HG03095 (cell line): ENCODE measurements around the gene EXOSC2.

Experiments
- ATAC-seq: cut with Tn5 transposase; IDR thresholded peaks from one replicate; pipeline ENCODE4 v1.9.1; 2021; ENCODE audit warnings: moderate library complexity; ENCODE audit not compliant: unreplicated experiment

Gene EXOSC2

DNA sequence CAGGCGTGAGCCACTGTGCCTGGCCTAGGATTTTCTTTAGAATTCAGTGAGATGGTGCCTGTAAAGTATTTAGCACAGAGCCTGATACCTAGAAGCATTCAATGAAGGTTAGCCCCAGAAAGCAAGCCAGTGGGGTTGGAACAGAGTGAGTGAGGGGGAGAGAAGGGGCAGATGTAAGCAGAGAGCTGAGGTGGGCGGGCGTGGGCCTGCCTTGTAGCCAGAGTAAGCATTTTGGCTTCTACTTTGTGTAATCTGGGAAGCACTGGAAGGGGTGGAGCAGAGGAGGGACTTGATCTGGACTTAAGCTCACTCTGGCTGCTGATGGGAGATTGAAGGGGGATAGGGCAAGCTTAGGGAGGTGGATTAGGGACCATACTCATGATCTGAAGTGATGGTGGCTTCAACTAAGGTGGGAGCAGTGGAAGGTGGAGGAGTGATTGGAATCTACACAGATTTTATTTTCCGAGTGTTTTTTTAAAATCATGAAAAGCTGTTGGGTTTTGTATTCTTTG is 2.6 kb downstream of the EXOSC2 start:
- no peak for ATAC-seq

- no peak for ATAC-seq
These were observed 3.4 kb downstream of the EXOSC2 start for GRCh38 chr9:130696996-130697395.

- ATAC-seq = no peak
These were observed 4.9 kb downstream of the EXOSC2 start for GRCh38 chr9:130698514-130698913.

DNA sequence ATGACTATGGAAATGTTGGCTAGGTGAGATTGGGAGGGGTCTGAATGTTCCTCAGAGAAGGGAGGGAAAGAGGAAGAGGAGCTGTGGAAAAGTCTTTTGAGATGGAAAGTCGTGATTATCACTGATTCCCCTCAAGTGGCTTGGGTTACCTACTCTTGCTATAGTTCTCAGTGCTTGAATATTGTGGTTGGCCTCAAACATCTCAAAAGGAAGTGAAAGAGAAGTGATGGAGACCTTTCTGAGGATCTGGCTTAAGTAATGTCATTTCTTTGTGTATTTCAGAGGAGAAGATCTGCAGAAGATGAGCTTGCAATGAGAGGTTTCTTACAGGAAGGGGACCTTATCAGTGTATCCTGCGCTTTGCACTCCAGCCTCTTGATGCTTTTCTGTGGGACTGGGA is 5.5 kb downstream of the EXOSC2 start:
- no peak for ATAC-seq

DNA sequence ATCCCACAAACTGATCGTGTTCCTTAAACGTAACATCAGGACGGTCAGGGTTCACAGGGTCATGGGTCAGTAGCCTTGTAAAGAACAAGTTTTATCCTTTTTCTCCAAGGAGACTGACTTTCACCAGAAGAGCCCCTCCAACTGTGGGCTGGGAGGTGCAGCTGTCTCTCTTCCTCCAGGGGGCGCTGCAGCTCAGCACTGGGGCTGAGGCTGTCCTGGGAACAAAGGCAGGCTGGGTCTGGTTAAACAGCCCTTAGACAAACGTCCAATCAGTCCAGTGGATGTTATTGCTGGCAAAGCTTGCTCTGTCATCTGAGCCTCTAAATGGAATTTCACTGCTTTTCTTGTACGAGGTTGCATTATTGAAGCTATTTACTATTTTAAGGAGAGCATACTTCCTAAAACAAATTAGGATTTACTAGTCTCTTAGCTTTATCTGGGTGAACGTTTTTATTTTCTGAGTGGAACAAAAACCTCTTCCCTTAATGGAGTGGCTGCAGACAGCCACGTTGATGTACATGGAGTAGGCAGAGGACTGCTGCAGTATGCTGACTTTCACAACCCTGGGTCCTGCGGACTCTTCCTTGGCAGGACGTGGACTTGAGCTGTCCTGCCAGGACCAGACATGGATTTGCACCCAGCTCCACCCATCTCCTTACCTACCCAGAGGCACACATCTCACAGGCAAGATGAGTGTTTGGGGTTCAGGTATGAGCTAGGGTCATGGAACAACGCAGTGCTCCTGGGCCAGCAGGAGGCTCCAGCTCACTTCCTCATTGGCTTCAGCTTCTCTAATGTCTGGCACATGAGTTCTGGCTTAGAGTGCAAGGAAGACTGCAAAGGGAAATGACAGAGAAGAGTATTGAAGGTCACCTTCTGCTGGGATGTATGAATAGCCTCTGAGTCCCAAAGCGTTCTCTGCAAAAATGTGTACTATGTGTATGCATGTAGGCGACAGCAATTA is 7.8 kb downstream of the EXOSC2 start:
- ATAC-seq = no peak

DNA sequence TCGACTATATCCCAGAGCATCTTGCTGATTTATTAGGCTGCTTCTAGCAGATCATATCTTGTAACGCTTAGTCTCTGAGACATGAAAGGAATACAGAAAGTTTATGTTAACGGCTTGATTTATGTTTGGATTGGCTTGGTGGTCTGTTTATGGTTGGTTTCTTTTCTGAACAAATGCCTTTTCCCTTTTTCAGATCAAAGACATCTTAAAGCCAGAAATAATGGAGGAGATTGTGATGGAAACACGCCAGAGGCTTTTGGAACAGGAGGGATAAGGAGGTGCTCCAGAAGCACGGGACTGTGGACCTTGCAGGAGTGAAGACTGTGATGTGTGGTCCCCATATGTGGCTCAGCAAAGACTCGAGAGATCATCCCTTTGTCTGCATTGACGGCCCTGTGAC is 9.9 kb downstream of the EXOSC2 start:
- ATAC-seq = no peak

- ATAC-seq = no peak
These were observed 13.8 kb downstream of the EXOSC2 start for GRCh38 chr9:130707225-130707976.

- no peak for ATAC-seq
These were observed 17.3 kb downstream of the EXOSC2 start for GRCh38 chr9:130710822-130711352.

- no peak for ATAC-seq
These were observed 17.9 kb downstream of the EXOSC2 start for GRCh38 chr9:130711469-130711868.

- ATAC-seq = peak; percentile 92
These were observed 19.1 kb downstream of the EXOSC2 start for GRCh38 chr9:130712564-130713285.

DNA sequence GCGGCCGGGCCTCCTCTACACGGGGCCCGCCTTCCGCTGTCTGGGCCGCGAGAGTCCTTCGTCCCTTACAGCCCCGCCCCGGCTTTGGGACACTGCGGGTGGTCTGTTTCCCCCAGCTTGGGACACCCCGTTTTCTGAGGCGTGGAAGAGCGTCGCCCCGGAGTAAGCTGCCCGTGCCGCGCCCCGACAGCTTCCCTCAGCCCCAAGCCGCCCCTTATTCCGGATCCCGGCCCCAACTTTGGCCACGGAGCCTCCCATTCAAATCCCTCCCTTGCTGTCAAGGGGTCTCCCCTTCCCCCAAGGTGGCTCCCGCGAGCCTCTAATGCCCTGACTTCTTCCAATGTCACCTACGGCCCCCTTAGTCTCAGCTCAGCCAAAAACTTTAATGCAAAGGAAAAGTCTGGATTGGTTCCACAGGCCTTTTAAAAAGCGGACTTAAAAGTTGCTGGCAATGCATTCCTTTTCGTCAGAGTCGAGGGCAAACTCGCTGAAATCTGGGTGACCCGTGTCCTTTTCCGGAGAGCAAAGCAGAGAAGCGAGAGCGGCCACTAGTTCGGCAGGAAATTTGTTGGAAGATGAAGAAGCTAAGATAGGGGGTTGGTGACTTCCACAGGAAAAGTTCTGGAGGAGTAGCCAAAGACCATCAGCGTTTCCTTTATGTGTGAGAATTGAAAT is 19.8 kb downstream of the EXOSC2 start:
- ATAC-seq = no peak

DNA sequence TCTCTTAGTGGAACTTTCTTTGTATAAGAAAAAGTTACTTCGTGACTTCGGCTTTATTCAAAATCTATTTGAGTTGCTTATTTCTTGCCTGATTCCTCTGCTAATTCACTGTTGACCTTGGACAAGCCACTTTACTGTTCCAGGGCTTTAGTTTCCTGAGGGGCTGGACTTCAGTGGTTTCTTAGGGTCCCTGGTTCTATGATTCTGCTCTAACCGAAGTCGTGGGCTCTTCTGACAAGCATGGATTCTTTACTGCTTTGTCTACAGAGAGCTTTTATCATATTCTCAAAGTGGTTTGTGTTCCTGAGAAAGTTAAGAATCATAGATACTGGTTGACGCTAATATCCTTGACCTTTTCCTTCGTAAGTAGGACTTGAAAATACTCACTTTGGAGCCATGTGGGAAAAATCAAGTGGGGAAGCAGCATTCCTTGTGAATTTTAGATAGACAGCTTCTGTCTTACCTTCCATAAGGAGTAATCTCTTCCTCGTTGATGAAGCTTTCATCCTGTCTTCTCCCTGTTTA is 21.1 kb downstream of the EXOSC2 start:
- no peak for ATAC-seq

DNA sequence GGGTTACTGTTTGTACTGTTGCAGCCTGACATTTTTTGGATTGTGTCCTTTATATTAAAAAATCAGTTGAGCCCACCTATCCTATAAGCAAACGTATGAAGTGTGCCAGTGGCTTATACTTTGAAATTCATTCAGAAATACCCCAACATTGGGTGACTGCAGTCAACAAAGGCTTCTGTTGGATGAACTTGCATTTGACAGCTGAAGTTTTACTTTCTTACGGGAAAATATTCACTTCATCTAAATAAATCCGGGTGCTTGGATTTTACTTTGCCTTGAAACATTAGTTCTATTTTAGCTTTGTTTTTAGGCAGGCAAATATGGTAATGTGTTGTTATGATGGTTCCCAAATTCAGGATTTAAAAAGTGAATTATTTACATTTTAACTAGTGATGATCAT is 21.7 kb downstream of the EXOSC2 start:
- no peak for ATAC-seq

GRCh38 chr9:130718562-130718961 is 25.0 kb downstream of the EXOSC2 start:
- ATAC-seq = no peak

DNA sequence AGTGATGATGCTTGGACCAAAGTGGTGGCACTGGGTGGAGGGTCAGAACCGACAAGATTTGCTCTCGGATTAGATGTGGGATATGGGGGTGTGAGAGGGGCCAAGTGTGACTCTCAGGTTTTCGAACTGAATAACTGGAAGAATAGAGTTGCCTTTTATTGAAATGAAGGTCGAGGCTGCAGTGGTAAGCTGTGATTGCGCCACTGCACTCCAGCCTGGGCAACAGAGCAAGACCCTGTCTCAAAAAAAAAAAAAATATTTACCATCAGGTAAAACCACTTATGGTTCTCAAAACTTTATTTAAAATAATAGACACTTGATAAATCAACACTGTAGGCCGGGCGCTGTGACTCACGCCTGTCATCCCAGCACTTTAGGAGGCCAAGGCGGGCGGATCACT is 27.2 kb downstream of the EXOSC2 start:
- ATAC-seq = no peak

DNA sequence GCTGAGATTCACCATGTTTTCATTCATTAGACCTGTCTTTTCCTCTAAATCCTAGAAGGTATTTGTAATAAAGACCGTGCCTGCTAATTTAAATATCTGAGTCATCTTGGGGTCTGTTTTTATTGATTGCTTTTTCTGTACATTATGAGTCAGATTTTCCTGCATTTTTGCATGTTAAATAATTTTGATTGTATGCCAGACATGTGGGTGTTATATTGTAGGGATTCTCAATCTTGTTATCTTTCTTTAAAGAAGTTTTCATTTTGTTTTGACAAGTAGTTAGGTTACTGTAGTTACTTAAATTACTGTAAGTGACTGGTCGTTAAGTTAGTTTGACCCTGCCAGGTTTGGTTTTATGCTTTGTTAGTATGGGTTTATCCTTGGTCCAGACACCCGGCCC is 35.1 kb downstream of the EXOSC2 start:
- ATAC-seq = no peak

GRCh38 chr9:130729145-130729544 is 35.6 kb downstream of the EXOSC2 start:
- no peak for ATAC-seq

GRCh38 chr9:130731355-130731754 is 37.8 kb downstream of the EXOSC2 start:
- ATAC-seq = no peak

DNA sequence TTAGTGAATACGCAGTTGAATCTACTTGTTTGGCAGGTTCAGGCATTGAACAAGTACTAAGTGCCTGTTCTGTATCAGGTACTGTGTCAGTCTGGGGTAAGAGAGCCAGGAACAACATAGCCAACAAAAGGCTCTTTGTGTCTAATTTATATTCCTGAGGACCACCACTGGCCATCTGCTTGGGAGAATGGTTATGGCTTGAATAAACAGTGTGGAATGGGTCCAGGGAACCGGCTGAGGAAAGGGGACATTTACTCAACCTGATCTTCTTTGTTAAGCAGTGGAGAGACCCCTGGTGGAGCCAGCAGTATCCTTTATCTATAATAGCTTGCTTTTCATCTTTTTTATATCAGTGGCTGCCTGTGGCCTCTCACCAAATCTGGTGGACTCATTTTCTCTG is 38.6 kb downstream of the EXOSC2 start:
- ATAC-seq = no peak

GRCh38 chr9:130732793-130733221 is 39.2 kb downstream of the EXOSC2 start:
- ATAC-seq = no peak
